ENCODE results near the gene MYL9.

MYL9 gene

DNA sequence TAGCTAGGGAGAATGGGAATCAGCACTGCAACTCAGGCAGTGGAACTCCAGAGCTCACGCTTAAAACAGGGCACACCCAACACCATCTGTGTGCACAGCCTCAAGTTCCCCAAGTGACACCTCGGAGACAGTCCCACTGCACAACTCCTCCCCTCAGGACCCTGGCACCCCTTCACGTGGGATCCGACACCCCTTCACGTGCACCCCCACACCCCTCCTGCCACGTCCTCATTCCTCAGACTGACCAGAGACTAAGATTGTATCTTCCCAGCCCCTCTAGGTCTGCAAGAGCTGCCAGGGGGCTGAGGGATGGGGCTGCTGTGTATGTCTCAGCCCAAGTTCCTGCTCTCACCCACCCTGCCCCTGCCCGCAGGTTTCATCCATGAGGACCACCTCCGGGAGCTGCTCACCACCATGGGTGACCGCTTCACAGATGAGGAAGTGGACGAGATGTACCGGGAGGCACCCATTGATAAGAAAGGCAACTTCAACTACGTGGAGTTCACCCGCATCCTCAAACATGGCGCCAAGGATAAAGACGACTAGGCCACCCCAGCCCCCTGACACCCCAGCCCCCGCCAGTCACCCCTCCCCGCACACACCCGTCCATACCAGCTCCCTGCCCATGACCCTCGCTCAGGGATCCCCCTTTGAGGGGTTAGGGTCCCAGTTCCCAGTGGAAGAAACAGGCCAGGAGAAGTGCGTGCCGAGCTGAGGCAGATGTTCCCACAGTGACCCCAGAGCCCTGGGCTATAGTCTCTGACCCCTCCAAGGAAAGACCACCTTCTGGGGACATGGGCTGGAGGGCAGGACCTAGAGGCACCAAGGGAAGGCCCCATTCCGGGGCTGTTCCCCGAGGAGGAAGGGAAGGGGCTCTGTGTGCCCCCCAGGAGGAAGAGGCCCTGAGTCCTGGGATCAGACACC is 7.6 kb downstream of the MYL9 start:
- TF ChIP-seq, protein P1, sequence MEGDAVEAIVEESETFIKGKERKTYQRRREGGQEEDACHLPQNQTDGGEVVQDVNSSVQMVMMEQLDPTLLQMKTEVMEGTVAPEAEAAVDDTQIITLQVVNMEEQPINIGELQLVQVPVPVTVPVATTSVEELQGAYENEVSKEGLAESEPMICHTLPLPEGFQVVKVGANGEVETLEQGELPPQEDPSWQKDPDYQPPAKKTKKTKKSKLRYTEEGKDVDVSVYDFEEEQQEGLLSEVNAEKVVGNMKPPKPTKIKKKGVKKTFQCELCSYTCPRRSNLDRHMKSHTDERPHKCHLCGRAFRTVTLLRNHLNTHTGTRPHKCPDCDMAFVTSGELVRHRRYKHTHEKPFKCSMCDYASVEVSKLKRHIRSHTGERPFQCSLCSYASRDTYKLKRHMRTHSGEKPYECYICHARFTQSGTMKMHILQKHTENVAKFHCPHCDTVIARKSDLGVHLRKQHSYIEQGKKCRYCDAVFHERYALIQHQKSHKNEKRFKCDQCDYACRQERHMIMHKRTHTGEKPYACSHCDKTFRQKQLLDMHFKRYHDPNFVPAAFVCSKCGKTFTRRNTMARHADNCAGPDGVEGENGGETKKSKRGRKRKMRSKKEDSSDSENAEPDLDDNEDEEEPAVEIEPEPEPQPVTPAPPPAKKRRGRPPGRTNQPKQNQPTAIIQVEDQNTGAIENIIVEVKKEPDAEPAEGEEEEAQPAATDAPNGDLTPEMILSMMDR (IDR thresholded peaks at IDR 0.05; ENCODE audit: low read depth, low read length, missing control alignments), result no peak
- no peak for DNase-seq (ENCODE audit: low read depth)
- in situ Hi-C loops (cut with HindIII; ENCODE audit: low sequenced_read_pairs), result no loop called here
- no peak overlapping the region for H3K4me3 ChIP-seq (ENCODE audit: low read depth, low read length)

- in situ Hi-C loops (cut with HindIII; ENCODE audit: low sequenced_read_pairs), result no loop called here
- H3K4me3 ChIP-seq (ENCODE audit: low read depth, low read length), result no peak overlapping the region
- TF ChIP-seq, protein P1 (IDR thresholded peaks at IDR 0.05; ENCODE audit: low read depth, low read length, missing control alignments), result no peak
- no peak for DNase-seq (ENCODE audit: low read depth)
Observed at GRCh38 chr20:36549628-36549941, 8.3 kb downstream of the MYL9 start.

DNA sequence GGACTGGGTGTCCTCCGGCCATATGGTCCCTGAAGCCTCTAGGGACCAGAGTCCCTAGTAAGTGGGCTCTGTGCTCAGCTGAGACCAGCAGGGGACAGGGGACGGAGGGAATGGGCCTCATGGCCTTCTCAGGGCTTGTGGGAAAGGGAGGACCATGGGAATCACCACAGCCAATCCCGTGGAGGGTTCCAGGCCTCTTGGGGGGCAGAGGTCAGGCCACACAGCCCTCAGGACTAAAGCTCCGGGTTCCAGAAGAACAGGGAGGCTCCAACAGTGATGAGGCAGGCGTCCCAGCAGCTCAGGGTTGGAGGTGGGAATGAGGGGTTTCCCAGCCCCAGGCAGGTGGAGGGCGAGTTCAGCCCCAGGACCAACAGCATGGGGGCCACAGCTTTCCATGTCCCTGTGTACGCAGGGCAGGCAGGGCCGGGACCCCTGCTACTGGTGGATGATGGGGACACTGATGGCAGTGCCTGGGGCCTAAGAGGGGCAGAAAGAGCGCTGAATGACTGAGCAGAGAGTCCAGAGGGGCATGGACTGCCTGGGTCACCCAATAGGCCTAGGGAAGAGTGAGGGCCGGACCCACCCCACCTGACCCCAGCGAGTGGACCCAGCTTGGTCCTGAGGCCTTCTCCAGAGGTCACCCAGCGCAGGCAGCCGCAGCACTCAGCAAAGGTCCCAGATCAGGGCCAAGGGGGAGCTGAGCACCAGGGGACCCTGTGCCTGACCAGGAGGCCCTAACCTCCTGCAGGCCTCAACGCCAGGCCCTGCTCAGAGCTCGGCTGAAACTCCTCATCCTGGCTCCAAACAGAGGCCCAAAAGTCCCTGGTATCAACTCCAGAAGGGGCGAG is 8.8 kb downstream of the MYL9 start:
- no peak for DNase-seq (ENCODE audit: low read depth)
- TF ChIP-seq, protein P1 (IDR thresholded peaks at IDR 0.05; ENCODE audit: low read depth, low read length, missing control alignments), result no peak
- in situ Hi-C loops (cut with HindIII; ENCODE audit: low sequenced_read_pairs), result loop anchor here (5.0 to 25.0 kb wide), 3 partner anchors 52 to 315 kb away; partner anchors contain the start of gene DSN1
- H3K4me3 ChIP-seq (ENCODE audit: low read depth, low read length), result no peak overlapping the region

- no peak for DNase-seq (ENCODE audit: low read depth)
- no peak overlapping the region for H3K4me3 ChIP-seq (ENCODE audit: low read depth, low read length)
- TF ChIP-seq, protein P1 (IDR thresholded peaks at IDR 0.05; ENCODE audit: low read depth, low read length, missing control alignments), result no peak
- in situ Hi-C loops (cut with HindIII; ENCODE audit: low sequenced_read_pairs), result loop anchor here (5.0 to 25.0 kb wide), 3 partner anchors 51 to 314 kb away; partner anchors contain the start of gene DSN1
Observed at GRCh38 chr20:36550790-36551299, 9.5 kb downstream of the MYL9 start.

DNA sequence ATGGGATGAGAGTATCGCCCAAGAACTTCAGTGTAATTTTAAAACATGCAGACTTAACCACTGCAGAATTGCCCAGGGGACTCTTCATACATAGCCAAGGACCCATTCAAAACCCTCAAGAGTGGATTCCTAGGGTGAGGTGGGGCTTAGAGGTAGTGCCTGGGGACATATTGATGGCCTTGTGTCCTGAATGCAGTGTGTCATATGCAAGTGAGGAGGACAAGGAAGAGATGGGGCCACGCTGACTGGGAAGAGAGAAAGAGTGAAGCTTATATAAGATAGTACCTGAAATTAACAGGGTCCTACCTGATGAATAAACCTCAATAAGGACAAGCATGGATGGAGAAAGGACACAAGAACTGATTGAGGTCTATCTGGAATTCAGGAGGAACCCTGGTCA is 13.9 kb downstream of the MYL9 start:
- TF ChIP-seq, protein P1 (IDR thresholded peaks at IDR 0.05; ENCODE audit: low read depth, low read length, missing control alignments), result no peak
- DNase-seq (ENCODE audit: low read depth), result no peak
- no peak overlapping the region for H3K4me3 ChIP-seq (ENCODE audit: low read depth, low read length)
- in situ Hi-C loops (cut with HindIII; ENCODE audit: low sequenced_read_pairs), result loop anchor here (10.0 to 25.0 kb wide), 2 partner anchors 207 to 310 kb away; partner anchors contain the start of gene DSN1

GRCh38 chr20:36562724-36563123 is 21.4 kb downstream of the MYL9 start:
- DNase-seq (ENCODE audit: low read depth), result no peak
- in situ Hi-C loops (cut with HindIII; ENCODE audit: low sequenced_read_pairs), result loop anchor here (25.0 kb wide), 1 partner anchor 200 kb away; the partner anchor contains the start of gene DSN1
- H3K4me3 ChIP-seq (ENCODE audit: low read depth, low read length), result no peak overlapping the region
- TF ChIP-seq, protein P1 (IDR thresholded peaks at IDR 0.05; ENCODE audit: low read depth, low read length, missing control alignments), result no peak
